ENCODE measurements around the gene TTLL5.

DNA sequence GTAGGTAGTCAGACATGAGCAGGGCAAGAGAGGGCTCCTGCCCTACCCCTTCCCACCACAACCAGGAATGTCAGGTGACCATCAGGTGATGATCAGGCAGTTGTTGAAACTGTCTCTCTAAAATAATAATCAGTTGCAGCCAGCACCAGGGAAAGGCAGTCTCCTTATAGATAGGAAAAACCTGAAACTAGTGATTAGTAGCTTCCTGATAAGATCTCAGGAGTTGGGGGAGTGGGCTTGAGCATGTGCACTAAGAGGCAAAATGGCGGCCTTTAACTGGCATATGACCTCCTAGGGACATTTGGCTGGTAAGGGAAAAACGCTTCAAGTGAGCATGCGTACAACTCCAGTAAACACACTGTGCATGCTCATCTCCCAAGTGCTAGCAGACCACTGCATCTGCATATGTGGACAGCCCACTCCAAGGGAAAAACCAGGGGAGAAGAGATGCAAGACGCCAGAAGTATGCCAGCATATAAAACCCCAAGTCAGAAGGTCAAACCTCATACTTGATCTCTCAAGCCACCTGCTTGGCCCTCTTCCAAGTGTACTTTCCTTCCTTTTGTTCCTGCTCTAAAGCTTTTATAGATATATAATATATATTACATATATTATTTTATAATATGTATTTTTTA, 283.7 kb downstream of the TTLL5 start:
- TF ChIP-seq, protein P1, sequence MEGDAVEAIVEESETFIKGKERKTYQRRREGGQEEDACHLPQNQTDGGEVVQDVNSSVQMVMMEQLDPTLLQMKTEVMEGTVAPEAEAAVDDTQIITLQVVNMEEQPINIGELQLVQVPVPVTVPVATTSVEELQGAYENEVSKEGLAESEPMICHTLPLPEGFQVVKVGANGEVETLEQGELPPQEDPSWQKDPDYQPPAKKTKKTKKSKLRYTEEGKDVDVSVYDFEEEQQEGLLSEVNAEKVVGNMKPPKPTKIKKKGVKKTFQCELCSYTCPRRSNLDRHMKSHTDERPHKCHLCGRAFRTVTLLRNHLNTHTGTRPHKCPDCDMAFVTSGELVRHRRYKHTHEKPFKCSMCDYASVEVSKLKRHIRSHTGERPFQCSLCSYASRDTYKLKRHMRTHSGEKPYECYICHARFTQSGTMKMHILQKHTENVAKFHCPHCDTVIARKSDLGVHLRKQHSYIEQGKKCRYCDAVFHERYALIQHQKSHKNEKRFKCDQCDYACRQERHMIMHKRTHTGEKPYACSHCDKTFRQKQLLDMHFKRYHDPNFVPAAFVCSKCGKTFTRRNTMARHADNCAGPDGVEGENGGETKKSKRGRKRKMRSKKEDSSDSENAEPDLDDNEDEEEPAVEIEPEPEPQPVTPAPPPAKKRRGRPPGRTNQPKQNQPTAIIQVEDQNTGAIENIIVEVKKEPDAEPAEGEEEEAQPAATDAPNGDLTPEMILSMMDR (conservative IDR thresholded peaks at IDR 0.05 in 1 of 2, IDR thresholded peaks at IDR 0.05 in 1 of 2; ENCODE audit: extremely low read depth in 1 of 2, insufficient read depth in 1 of 2, low read depth in 1 of 2, low read length in 2 of 2), result no peak
- no peak for TF ChIP-seq EZH2 (IDR thresholded peaks at IDR 0.05; ENCODE audit: borderline replicate concordance, low read length)
